WTC11 (cell line): ENCODE results near the gene CORIN.

Source experiments
- ESRRA ChIP-seq: sonication (generic); formaldehyde crosslinking; IDR thresholded peaks from 2 replicates; pipeline ENCODE4 v1.8.1; 2022; ENCODE audit warnings: mild to moderate bottlenecking, missing genetic modification reagents, borderline replicate concordance
- NFYB ChIP-seq: sonication (generic); formaldehyde crosslinking; conservative IDR thresholded peaks from 2 replicates; pipeline ENCODE4 v1.8.0; 2022; ENCODE audit warnings: low read depth, missing genetic modification reagents
- NR2C2 ChIP-seq: sonication (generic); formaldehyde crosslinking; IDR thresholded peaks from 2 replicates; pipeline ENCODE4 v1.8.0; 2022; ENCODE audit warnings: mild to moderate bottlenecking, missing genetic modification reagents
- TP53 ChIP-seq: sonication (generic); formaldehyde crosslinking; IDR thresholded peaks from 2 replicates; pipeline ENCODE4 v1.8.1; 2023; ENCODE audit warnings: mild to moderate bottlenecking, missing genetic modification reagents
- ZNF671 ChIP-seq: fragments of 250-450 bp; sonication (Bioruptor Pico); IDR thresholded peaks from 2 replicates; pipeline ENCODE4 v1.8.0; 2021; ENCODE audit warnings: mild to moderate bottlenecking
- TF ChIP-seq, protein P1 (sequence below): sonication (generic); formaldehyde crosslinking; IDR thresholded peaks from 2 replicates; pipeline ENCODE4 v1.8.1; 2022; ENCODE audit warnings: mild to moderate bottlenecking, missing genetic modification reagents, moderate library complexity, borderline replicate concordance
- TF ChIP-seq, protein P2 (sequence below): sonication (generic); formaldehyde crosslinking; conservative IDR thresholded peaks from 2 replicates; pipeline ENCODE4 v1.8.1; 2023; ENCODE audit warnings: mild to moderate bottlenecking, low read depth, missing genetic modification reagents, moderate library complexity
- TF ChIP-seq, protein P3 (sequence below): fragments of 200-600 bp; IDR thresholded peaks from 2 replicates; pipeline ENCODE4 v1.8.0; 2022; ENCODE audit warnings: antibody characterized with exemption
- TF ChIP-seq, protein P4 (sequence below): sonication (generic); formaldehyde crosslinking; IDR thresholded peaks from 2 replicates; pipeline ENCODE4 v1.8.0; 2022; ENCODE audit warnings: mild to moderate bottlenecking, missing genetic modification reagents
- TF ChIP-seq, protein P5 (sequence below): sonication (generic); formaldehyde crosslinking; IDR thresholded peaks from 2 replicates; pipeline ENCODE4 v1.8.0; 2023; ENCODE audit warnings: mild to moderate bottlenecking, missing genetic modification reagents
- TF ChIP-seq, protein P6 (sequence below): sonication (generic); formaldehyde crosslinking; conservative IDR thresholded peaks from 2 replicates; pipeline ENCODE4 v1.8.1; 2022; ENCODE audit warnings: mild to moderate bottlenecking, missing genetic modification reagents
- TF ChIP-seq, protein P7 (sequence below): sonication (generic); formaldehyde crosslinking; IDR thresholded peaks from 2 replicates; pipeline ENCODE4 v1.8.1; 2023; ENCODE audit warnings: mild to moderate bottlenecking, moderate library complexity, missing genetic modification reagents

DNA sequence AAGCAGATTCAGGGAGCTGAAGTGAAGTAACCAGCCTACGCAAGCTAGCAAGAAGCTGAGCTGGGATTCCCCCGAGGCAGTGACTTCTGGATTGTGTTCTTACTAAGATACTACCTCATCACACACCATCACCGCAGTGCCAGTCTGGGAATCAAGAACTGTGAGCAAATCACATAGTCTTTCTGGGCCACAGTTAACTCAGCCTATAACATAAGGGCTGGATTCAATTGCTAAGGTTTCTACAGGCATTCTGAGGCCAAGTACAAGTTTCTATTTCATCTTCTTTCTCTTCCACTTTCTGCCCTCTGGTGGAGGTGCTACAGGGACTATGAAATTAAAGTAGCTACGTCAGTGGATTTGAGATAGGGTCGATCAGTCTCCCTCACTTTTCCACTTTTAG lies 1.4 kb upstream of the CORIN start:
- TF ChIP-seq, protein P1, sequence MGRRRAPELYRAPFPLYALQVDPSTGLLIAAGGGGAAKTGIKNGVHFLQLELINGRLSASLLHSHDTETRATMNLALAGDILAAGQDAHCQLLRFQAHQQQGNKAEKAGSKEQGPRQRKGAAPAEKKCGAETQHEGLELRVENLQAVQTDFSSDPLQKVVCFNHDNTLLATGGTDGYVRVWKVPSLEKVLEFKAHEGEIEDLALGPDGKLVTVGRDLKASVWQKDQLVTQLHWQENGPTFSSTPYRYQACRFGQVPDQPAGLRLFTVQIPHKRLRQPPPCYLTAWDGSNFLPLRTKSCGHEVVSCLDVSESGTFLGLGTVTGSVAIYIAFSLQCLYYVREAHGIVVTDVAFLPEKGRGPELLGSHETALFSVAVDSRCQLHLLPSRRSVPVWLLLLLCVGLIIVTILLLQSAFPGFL (CRISPR knock-in tag) = no peak
- TF ChIP-seq, protein P2, sequence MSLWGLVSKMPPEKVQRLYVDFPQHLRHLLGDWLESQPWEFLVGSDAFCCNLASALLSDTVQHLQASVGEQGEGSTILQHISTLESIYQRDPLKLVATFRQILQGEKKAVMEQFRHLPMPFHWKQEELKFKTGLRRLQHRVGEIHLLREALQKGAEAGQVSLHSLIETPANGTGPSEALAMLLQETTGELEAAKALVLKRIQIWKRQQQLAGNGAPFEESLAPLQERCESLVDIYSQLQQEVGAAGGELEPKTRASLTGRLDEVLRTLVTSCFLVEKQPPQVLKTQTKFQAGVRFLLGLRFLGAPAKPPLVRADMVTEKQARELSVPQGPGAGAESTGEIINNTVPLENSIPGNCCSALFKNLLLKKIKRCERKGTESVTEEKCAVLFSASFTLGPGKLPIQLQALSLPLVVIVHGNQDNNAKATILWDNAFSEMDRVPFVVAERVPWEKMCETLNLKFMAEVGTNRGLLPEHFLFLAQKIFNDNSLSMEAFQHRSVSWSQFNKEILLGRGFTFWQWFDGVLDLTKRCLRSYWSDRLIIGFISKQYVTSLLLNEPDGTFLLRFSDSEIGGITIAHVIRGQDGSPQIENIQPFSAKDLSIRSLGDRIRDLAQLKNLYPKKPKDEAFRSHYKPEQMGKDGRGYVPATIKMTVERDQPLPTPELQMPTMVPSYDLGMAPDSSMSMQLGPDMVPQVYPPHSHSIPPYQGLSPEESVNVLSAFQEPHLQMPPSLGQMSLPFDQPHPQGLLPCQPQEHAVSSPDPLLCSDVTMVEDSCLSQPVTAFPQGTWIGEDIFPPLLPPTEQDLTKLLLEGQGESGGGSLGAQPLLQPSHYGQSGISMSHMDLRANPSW (CRISPR knock-in tag) = no peak
- TF ChIP-seq, protein P3, sequence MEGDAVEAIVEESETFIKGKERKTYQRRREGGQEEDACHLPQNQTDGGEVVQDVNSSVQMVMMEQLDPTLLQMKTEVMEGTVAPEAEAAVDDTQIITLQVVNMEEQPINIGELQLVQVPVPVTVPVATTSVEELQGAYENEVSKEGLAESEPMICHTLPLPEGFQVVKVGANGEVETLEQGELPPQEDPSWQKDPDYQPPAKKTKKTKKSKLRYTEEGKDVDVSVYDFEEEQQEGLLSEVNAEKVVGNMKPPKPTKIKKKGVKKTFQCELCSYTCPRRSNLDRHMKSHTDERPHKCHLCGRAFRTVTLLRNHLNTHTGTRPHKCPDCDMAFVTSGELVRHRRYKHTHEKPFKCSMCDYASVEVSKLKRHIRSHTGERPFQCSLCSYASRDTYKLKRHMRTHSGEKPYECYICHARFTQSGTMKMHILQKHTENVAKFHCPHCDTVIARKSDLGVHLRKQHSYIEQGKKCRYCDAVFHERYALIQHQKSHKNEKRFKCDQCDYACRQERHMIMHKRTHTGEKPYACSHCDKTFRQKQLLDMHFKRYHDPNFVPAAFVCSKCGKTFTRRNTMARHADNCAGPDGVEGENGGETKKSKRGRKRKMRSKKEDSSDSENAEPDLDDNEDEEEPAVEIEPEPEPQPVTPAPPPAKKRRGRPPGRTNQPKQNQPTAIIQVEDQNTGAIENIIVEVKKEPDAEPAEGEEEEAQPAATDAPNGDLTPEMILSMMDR = no peak
- TF ChIP-seq ESRRA (CRISPR knock-in tag) (no peak), NFYB (no peak), NR2C2 (CRISPR knock-in tag) (no peak), ZNF671 (no peak), TP53 (CRISPR knock-in tag) (no peak)
- TF ChIP-seq, protein P4, sequence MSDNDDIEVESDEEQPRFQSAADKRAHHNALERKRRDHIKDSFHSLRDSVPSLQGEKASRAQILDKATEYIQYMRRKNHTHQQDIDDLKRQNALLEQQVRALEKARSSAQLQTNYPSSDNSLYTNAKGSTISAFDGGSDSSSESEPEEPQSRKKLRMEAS (CRISPR knock-in tag) = no peak
- TF ChIP-seq, protein P5, sequence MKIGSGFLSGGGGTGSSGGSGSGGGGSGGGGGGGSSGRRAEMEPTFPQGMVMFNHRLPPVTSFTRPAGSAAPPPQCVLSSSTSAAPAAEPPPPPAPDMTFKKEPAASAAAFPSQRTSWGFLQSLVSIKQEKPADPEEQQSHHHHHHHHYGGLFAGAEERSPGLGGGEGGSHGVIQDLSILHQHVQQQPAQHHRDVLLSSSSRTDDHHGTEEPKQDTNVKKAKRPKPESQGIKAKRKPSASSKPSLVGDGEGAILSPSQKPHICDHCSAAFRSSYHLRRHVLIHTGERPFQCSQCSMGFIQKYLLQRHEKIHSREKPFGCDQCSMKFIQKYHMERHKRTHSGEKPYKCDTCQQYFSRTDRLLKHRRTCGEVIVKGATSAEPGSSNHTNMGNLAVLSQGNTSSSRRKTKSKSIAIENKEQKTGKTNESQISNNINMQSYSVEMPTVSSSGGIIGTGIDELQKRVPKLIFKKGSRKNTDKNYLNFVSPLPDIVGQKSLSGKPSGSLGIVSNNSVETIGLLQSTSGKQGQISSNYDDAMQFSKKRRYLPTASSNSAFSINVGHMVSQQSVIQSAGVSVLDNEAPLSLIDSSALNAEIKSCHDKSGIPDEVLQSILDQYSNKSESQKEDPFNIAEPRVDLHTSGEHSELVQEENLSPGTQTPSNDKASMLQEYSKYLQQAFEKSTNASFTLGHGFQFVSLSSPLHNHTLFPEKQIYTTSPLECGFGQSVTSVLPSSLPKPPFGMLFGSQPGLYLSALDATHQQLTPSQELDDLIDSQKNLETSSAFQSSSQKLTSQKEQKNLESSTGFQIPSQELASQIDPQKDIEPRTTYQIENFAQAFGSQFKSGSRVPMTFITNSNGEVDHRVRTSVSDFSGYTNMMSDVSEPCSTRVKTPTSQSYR (CRISPR knock-in tag) = no peak
- TF ChIP-seq, protein P6, sequence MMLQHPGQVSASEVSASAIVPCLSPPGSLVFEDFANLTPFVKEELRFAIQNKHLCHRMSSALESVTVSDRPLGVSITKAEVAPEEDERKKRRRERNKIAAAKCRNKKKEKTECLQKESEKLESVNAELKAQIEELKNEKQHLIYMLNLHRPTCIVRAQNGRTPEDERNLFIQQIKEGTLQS (CRISPR knock-in tag) = no peak
- TF ChIP-seq, protein P7, sequence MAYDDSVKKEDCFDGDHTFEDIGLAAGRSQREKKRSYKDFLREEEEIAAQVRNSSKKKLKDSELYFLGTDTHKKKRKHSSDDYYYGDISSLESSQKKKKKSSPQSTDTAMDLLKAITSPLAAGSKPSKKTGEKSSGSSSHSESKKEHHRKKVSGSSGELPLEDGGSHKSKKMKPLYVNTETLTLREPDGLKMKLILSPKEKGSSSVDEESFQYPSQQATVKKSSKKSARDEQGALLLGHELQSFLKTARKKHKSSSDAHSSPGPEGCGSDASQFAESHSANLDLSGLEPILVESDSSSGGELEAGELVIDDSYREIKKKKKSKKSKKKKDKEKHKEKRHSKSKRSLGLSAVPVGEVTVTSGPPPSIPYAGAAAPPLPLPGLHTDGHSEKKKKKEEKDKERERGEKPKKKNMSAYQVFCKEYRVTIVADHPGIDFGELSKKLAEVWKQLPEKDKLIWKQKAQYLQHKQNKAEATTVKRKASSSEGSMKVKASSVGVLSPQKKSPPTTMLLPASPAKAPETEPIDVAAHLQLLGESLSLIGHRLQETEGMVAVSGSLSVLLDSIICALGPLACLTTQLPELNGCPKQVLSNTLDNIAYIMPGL (CRISPR knock-in tag) = no peak
